HepG2 (cell line): ENCODE data around the gene ZNF605. TPM values are rescaled to one million over a fixed set of nuclear protein-coding genes. Genes with fewer than 3 reads are reported as not detected.
A peak's percentile ranks its signal among the peaks of the same experiment; 100 is the strongest.

Source experiments
- ATRX ChIP-seq: sonication (generic); formaldehyde crosslinking; IDR thresholded peaks from 2 replicates; pipeline ENCODE4 v1.4.0; 2020; ENCODE audit warnings: missing genetic modification reagents, borderline replicate concordance
- BCLAF1 ChIP-seq: fragments of 450-650 bp; IDR thresholded peaks from 2 replicates; pipeline ENCODE4 v1.6.1; 2017; ENCODE audit warnings: mild to moderate bottlenecking
- BRD4 ChIP-seq: sonication (generic); formaldehyde crosslinking; IDR thresholded peaks from 2 replicates; pipeline ENCODE4 v1.4.0; 2020; ENCODE audit warnings: missing genetic modification reagents
- CAMTA2 ChIP-seq: sonication (generic); formaldehyde crosslinking; IDR thresholded peaks from 2 replicates; pipeline ENCODE4 v1.4.0; 2020; ENCODE audit warnings: mild to moderate bottlenecking, missing genetic modification reagents, borderline replicate concordance
- HES4 ChIP-seq: sonication (generic); formaldehyde crosslinking; IDR thresholded peaks from 2 replicates; pipeline ENCODE4 v1.9.0; 2021; ENCODE audit warnings: mild to moderate bottlenecking, missing genetic modification reagents, borderline replicate concordance
- NR2F6 ChIP-seq, 2 experiments: IDR thresholded peaks; 2 replicates each; pipeline ENCODE4 v1.6.1; 2016; ENCODE audit warnings: antibody characterized with exemption in 1 of 2, mild to moderate bottlenecking in 1 of 2
- SALL2 ChIP-seq: sonication (generic); formaldehyde crosslinking; IDR thresholded peaks from 2 replicates; pipeline ENCODE4 v1.8.1; 2023; ENCODE audit warnings: mild to moderate bottlenecking, missing genetic modification reagents, inconsistent platforms
- SCMH1 ChIP-seq: sonication (generic); formaldehyde crosslinking; IDR thresholded peaks from 2 replicates; pipeline ENCODE4 v1.9.0; 2021; ENCODE audit warnings: missing genetic modification reagents, mild to moderate bottlenecking, borderline replicate concordance
- SOX6 ChIP-seq, 2 experiments: fragments of 450-650 bp in 1 of 2; sonication (generic) in 1 of 2; formaldehyde crosslinking in 1 of 2; IDR thresholded peaks; 2 replicates each; pipeline versions ENCODE4 v1.4.0 to v1.6.1; 2017 to 2020; ENCODE audit warnings: antibody characterized with exemption in 1 of 2, mild to moderate bottlenecking in 1 of 2, missing genetic modification reagents in 1 of 2
- YY1 ChIP-seq: IDR thresholded peaks from 2 replicates; pipeline ENCODE4 v1.6.1; 2011; ENCODE audit warnings: low read length, low read depth, moderate library complexity, mild to moderate bottlenecking; ENCODE audit not compliant: insufficient read depth, insufficient replicate concordance
- ZBTB14 ChIP-seq: sonication (generic); formaldehyde crosslinking; IDR thresholded peaks from 2 replicates; pipeline ENCODE4 v1.4.0; 2020; ENCODE audit warnings: missing genetic modification reagents
- ZFP37 ChIP-seq: sonication (generic); formaldehyde crosslinking; IDR thresholded peaks from 2 replicates; pipeline ENCODE4 v1.4.0; 2020; ENCODE audit warnings: missing genetic modification reagents, borderline replicate concordance
- ZMAT5 ChIP-seq: sonication (generic); formaldehyde crosslinking; IDR thresholded peaks from 2 replicates; pipeline ENCODE4 v1.5.0; 2020; ENCODE audit warnings: mild to moderate bottlenecking, low read depth, missing genetic modification reagents, borderline replicate concordance
- ZNF264 ChIP-seq: sonication (generic); formaldehyde crosslinking; IDR thresholded peaks from 2 replicates; pipeline ENCODE4 v1.4.0; 2020; ENCODE audit warnings: missing genetic modification reagents
- ZNF296 ChIP-seq: sonication (generic); formaldehyde crosslinking; conservative IDR thresholded peaks from 2 replicates; pipeline ENCODE4 v1.5.0; 2020; ENCODE audit warnings: mild to moderate bottlenecking, missing genetic modification reagents
- ZNF552 ChIP-seq: sonication (generic); formaldehyde crosslinking; IDR thresholded peaks from 2 replicates; pipeline ENCODE4 v1.9.0; 2022; ENCODE audit warnings: missing genetic modification reagents, mild to moderate bottlenecking, borderline replicate concordance
- ZNF883 ChIP-seq: sonication (generic); formaldehyde crosslinking; IDR thresholded peaks from 2 replicates; pipeline ENCODE4 v1.5.1; 2020; ENCODE audit warnings: mild to moderate bottlenecking, missing genetic modification reagents; ENCODE audit errors: not compliant biosample characterization
- polyA plus RNA-seq, 8 experiments: library from polyadenylated mRNA; depleted of rRNA in 3 of 8; stranded (reverse) in 7 of 8; unstranded in 1 of 8; fragments of >200 nt; fragmentation: Illumina TruSeq in 4 of 8; extraction: Trizol in 4 of 8; gene quantifications; 2 replicates each; pipeline versions ENCODE4 v1.2.1 to v1.2.3, GENCODE V29; 2011 to 2016; ENCODE audit warnings: low read depth in 4 of 8, missing spikeins in 1 of 8, mixed read lengths in 1 of 8; ENCODE audit not compliant: insufficient read depth in 1 of 8
- total RNA-seq, 5 experiments: library from RNA; depleted of rRNA; stranded (reverse); fragments of >200 nt; fragmentation: Illumina TruSeq; extraction: Trizol; gene quantifications; 2 replicates each; pipeline ENCODE4 v1.2.3, GENCODE V29; 2016; ENCODE audit warnings: low read depth in 1 of 5
- TF ChIP-seq, protein P1 (sequence below): IDR thresholded peaks from 2 replicates; pipeline ENCODE4 v1.6.1; 2012; ENCODE audit warnings: low read depth, low read length, improper control_type of control experiment
- TF ChIP-seq, protein P2 (sequence below): sonication (generic); formaldehyde crosslinking; IDR thresholded peaks from 2 replicates; pipeline ENCODE4 v1.9.0; 2021; ENCODE audit warnings: missing genetic modification reagents, borderline replicate concordance

Gene ZNF605
- total and polyA plus RNA-seq, 2 of the 13 experiments (the other 11 are each of a cell fraction or from before 2014, with no cell fraction given) = 6.7 to 6.8 TPM

GRCh38 chr12:132955094-132956010 lies 754 bp downstream of the ZNF605 start (continued):
- 0 out of 2 replicates have a peak, but pooled peaks have one; percentile 56 for TF ChIP-seq SALL2
- TF ChIP-seq, protein P1, sequence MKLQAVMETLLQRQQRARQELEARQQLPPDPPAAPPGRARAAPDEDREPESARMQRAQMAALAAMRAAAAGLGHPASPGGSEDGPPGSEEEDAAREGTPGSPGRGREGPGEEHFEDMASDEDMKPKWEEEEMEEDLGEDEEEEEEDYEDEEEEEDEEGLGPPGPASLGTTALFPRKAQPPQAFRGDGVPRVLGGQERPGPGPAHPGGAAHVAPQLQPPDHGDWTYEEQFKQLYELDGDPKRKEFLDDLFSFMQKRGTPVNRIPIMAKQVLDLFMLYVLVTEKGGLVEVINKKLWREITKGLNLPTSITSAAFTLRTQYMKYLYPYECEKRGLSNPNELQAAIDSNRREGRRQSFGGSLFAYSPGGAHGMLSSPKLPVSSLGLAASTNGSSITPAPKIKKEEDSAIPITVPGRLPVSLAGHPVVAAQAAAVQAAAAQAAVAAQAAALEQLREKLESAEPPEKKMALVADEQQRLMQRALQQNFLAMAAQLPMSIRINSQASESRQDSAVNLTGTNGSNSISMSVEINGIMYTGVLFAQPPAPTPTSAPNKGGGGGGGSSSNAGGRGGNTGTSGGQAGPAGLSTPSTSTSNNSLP = no peak
- TF ChIP-seq, protein P2, sequence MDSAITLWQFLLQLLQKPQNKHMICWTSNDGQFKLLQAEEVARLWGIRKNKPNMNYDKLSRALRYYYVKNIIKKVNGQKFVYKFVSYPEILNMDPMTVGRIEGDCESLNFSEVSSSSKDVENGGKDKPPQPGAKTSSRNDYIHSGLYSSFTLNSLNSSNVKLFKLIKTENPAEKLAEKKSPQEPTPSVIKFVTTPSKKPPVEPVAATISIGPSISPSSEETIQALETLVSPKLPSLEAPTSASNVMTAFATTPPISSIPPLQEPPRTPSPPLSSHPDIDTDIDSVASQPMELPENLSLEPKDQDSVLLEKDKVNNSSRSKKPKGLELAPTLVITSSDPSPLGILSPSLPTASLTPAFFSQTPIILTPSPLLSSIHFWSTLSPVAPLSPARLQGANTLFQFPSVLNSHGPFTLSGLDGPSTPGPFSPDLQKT (CRISPR knock-in tag) = no peak
- no peak for TF ChIP-seq ZNF552 (CRISPR knock-in tag)
- TF ChIP-seq ZNF264 (CRISPR knock-in tag) = no peak
- 0 out of 2 replicates have a peak, but pooled peaks have one; percentile 3 for TF ChIP-seq ZFP37 (CRISPR knock-in tag)
- no peak for TF ChIP-seq YY1
- TF ChIP-seq NR2F6 (IDR thresholded peaks at IDR 0.05) = no peak; the same call in 1 of the 2 replicates
- no peak for TF ChIP-seq NR2F6 (CRISPR knock-in tag; IDR thresholded peaks at IDR 0.05)
- no peak for TF ChIP-seq HES4
- no peak for TF ChIP-seq CAMTA2 (CRISPR knock-in tag)
- TF ChIP-seq ATRX = no peak
- TF ChIP-seq ZMAT5 (CRISPR knock-in tag) = no peak
- 0 out of 2 replicates have a peak, but pooled peaks have one; percentile 22 for TF ChIP-seq BRD4 (CRISPR knock-in tag)
- TF ChIP-seq ZNF883 = no peak
- TF ChIP-seq ZBTB14 (CRISPR knock-in tag) = no peak
- TF ChIP-seq ZNF296 = 0 out of 2 replicates have a peak, but pooled peaks have one; percentile 57
- no peak for TF ChIP-seq SOX6 (IDR thresholded peaks at IDR 0.05)
- no peak for TF ChIP-seq SOX6 (CRISPR knock-in tag; IDR thresholded peaks at IDR 0.05)
- no peak for TF ChIP-seq BCLAF1
- no peak for TF ChIP-seq SCMH1
